ENCODE measurements around the gene DNAH11. TPM values are rescaled to one million over a fixed set of nuclear protein-coding genes. Genes with fewer than 3 reads are reported as not detected.
"Not testable (repeated sequence)": the region's sequence is repeated elsewhere in the genome, so short reads cannot be mapped to it uniquely, and the experiment has no call there.

DNAH11 gene
- total RNA-seq, 1 donor from 2014 or later, result 0.03 TPM

DNA sequence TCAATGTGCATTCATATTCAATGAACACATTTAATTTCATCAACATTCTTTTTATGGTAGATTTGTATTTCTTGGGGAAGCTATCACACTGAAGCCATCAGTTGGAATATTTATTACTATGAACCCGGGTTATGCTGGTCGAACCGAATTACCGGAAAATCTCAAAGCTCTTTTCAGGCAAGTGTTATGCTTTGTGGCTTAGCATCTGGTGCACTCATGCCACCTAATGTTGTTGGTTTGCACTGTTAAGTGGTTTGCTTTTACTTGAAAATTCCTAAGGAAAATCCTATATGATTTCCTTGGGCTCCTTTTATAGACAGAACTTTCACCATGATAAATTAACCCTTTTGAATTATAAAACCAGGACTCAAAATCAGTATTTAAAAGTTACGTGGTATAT lies 147.9 kb downstream of the DNAH11 start:
- ATAC-seq (ENCODE audit: poor library complexity), result no peak
- no peak for DNase-seq
- intact Hi-C loops (cut with DNase I), result no loop called here

DNA sequence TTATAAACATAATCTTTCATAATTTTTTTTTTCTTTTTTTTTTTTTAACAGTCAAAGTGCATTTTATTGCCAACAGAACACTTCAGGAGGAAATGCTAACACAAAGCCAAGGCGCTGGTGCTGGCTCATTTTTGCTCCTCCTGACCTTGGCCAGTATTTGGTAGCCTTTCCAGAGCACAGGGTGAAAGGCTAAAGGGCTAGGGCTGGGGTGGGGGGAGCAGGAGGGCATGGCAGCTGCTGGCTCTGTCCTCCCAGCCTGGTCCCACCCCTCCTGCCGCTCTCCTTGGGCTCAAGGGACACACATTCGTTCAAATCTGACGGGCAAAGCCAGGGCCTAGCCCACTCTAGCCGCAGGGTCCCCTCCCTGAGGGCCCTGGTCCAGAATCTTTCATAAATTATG lies 148.3 kb downstream of the DNAH11 start:
- DNase-seq; intact Hi-C loops (cut with DNase I); ATAC-seq (ENCODE audit: poor library complexity): not testable (repeated sequence)

DNA sequence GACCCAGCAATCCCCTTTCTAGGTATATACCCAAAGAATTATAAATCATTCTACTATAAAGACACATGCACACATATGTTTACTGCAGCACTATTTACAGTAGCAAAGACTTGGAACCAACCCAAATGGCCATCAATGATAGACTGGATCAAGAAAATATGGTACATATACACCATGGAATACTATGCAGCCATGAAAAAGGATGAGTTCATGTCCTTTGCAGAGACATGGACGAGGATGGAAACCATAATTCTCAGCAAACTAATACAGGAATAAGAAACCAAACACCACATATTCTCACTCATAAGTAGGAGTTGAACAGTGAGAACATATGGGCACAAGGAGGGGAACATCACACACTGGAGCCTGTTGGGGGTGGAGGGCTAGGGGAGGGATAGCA lies 157.7 kb downstream of the DNAH11 start:
- ATAC-seq (ENCODE audit: poor library complexity); DNase-seq; intact Hi-C loops (cut with DNase I): not testable (repeated sequence)

DNA sequence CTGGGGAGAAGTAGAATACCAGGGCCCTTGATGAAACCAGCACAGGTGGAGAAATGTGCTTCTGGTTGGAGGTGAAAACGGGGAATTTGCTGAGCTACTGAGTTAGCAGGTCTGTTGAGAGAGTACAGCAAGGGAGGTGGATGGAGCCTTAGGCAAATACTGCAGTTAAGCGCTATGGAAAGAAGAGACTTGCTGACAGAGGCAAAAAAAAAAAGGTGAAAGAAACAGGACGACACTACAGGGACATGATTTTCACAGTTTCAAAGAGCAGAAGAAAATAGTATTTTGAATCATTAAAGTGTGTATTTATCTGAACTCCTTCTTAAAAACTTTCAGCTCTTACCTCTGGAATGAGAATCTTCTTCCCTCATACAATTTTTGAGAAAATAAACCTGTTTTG lies 159.5 kb downstream of the DNAH11 start:
- DNase-seq (no peak), ATAC-seq (ENCODE audit: poor library complexity) (no peak)
- intact Hi-C loops (cut with DNase I), result no loop called here

DNA sequence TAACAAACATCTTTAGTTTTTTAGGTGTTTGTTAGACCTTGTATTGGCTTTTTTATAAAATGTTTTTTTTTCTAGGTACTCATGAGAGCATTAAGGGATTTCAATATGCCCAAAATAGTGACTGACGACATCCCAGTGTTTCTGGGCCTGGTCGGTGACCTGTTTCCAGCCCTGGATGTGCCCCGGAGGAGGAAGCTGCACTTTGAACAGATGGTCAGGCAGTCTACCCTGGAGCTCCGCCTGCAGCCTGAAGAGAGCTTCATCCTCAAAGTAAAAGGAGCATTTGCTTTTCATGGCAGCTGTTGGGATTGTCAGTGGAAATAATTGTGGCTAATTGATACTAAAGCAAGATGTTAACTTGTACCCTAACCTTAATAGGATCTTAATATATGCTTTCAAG lies 161.5 kb downstream of the DNAH11 start:
- ATAC-seq (ENCODE audit: poor library complexity), result no peak
- no peak for DNase-seq
- intact Hi-C loops (cut with DNase I), result no loop called here

DNA sequence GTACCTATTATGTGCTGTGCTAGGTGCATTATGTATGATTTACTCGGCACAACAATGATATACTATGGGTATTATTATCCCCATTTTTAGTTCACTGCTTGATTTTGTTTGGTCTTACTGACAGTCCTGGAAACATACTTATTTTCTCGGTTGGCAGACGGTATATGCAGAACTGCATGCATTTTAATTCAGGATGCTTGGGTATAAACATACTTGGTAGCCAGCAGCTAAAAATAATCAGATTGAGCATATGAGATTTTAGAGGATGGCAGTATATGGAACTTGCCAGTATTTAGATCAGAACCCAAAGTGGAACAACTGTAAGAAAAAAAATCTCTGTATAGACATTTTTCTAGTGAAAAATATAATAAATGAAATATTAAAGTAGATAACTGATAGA lies 163.3 kb downstream of the DNAH11 start:
- intact Hi-C loops (cut with DNase I), result no loop called here
- no peak for ATAC-seq (ENCODE audit: poor library complexity)
- DNase-seq, result no peak

DNA sequence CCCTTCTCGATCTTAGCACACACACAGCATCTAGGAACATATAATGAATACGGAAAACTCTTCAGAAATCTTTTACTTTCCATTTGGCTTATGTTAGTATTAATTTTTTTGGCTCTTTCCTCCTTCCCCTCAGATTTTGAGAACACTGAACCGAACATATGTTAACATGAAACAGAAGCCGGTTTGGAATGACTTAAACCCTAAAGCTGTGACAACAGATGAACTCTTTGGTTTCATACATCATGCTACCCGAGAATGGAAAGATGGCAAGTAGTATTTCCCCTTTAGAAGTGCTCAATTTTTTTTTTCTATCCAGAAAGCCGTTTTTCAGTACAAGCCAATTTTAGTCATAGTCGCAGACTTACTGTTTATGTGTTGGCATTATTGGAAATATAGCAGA lies 164.7 kb downstream of the DNAH11 start:
- ATAC-seq (ENCODE audit: poor library complexity) (no peak), DNase-seq (no peak)
- intact Hi-C loops (cut with DNase I), result no loop called here

DNA sequence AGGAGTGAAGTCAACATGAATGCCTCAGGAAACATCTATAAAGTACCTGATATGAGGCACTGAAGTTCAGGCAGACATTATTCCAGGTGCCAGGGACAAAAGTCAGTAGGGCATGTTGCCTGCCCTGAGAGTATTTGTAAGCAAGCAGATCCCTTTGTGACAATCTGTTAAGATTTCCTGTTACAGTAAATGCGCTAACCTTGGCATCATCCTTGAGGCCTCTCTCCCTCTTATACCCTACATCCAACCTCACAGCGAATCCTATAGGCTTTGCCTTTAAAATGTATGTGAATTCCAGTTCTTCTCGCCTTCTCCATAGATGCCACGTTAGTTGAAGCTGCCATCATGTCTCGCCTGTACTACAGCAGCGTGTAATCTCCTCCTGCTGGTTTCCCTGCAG lies 165.3 kb downstream of the DNAH11 start:
- ATAC-seq (ENCODE audit: poor library complexity) (no peak), DNase-seq (no peak)
- intact Hi-C loops (cut with DNase I), result no loop called here

DNA sequence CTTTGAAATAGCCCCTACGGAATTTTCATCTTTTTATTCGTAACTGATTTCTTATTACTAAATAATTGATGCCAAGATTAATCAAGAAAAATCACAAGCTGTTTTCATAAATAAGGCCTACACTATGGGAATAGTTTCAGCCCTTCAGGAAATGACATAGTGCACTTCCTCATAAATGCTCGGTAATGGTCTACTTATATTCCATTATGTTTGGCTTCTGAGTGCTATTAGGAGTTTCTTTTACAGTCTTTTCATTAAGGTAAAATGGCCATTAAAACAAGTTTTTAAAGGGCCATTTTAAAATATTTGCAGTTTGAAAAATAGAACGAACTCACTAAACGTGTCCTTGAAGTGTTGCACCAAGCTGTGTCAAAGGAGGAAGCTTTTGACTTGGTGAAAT lies 174.5 kb downstream of the DNAH11 start:
- ATAC-seq (ENCODE audit: poor library complexity) (no peak), DNase-seq (no peak)
- intact Hi-C loops (cut with DNase I), result no loop called here

DNA sequence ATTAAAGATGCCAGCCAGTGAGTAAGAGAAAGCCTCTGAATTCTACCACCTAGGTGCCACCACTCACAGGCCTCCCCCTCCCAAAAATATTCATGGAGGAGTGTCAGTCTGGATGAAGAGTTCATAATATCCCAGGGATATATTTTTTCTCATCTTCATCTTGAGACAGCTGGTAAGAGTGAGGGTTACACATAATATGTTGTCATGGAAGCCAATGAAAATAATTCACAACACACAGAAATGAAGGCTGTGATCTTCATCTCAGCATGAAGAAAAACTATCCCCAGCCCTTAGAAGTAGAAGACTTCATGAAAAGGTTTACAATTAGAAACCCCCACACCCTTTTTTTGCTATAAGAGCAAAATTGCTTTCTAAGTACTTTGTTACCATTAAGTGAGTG lies 175.6 kb downstream of the DNAH11 start:
- ATAC-seq (ENCODE audit: poor library complexity) (no peak), DNase-seq (no peak)
- intact Hi-C loops (cut with DNase I), result no loop called here

DNA sequence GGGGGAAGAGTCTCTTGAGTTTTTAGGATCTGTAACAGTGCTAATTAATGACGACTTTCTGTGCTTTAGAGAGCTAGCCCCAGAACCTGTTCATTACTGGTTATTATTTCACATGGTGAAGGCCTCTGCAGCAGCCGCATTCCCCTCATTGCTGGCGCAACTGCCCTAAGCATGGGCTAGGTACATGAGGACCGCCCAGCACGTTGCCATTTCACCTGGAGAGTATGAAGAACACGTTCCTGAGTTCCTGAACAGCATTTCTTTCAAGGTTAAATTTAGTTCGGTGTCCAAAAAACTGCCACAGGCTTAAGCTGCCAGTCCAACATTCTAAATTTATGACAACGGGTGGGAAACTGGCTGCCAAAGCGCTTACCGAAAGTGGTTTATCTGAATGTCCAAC lies 177.0 kb downstream of the DNAH11 start:
- DNase-seq (no peak), ATAC-seq (ENCODE audit: poor library complexity) (no peak)

DNA sequence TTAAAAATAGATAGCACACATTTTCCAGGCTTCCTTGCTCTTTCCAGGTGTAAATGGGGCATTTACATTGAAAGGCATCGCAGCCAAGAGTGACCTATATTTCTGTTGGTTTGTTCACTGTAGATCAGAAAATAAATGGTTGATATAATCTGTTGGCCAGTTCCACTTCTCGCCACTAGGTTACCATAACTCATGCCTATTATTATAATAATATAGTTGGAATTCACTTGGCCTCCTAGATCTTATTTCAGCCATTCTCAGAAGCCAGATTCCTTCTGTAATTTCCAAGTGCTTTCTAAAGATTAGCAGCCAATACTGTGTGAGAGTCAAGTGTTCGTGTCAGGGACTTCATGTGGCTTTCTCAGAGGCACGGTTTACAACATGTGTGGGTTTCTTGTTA lies 179.5 kb downstream of the DNAH11 start:
- intact Hi-C loops (cut with DNase I), result no loop called here
- no peak for DNase-seq
- no peak for ATAC-seq (ENCODE audit: poor library complexity)

More for the DNA sequence above, 177.0 kb downstream of the DNAH11 start:
- intact Hi-C loops (cut with DNase I), result no loop called here

DNA sequence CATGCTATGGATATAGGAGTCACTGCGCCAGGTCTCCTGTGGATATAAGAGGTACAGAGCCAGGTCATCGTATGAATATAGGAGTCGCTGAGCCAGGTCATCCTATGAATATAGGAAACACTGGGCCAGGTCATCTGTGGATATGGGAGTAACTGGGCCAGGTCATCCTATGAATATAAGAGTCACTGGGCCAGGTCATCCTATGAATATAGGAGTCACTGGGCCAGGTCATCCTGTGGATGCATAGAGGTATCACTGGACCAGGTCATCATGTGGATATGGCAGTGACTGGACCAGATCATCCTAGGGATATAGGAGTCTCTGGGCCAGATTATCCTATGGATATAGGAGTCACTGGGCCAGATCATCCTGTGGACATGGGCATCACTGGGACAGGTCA lies 181.7 kb downstream of the DNAH11 start:
- no peak for ATAC-seq (ENCODE audit: poor library complexity)

DNA sequence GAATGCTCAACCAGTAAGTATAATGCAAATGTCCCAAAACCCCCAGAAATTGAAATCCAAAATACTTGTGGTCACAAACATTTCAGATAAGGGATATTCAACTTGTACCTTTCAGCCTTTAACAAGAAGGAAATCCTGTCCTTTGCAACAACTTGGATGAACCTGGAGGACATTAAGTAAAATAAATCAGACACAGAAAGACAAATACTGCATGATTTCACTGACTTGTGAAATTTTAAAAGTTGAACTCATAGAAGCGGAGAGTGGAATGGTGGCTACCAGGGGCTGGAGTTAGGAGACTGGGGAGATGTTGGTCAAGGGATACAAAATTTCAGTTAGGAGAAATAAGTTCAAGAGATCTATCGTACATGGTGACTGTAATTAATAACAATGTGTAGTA lies 187.6 kb downstream of the DNAH11 start:
- intact Hi-C loops (cut with DNase I), result no loop called here
- no peak for DNase-seq
- ATAC-seq (ENCODE audit: poor library complexity), result no peak

More for the DNA sequence above, 181.7 kb downstream of the DNAH11 start:
- intact Hi-C loops (cut with DNase I), result no loop called here
- no peak for DNase-seq

DNA sequence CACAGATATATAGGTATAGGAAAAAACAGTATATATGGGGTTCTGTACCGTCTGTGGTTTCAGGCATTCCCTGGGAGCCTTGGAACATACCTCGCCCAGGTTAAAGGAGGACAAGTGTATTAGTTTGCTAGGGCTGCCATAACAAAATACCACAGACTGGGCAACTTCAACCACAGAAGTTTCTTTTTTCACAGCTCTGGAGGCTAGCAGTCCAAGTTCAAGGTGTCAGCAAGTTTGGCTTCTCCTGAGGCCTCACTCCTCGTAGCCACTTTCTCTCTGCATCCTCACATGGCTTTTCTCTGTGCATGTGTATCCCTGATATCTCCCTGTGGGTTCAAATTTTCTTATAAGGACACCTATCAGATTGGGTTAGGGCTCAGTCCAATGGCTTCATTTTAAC lies 189.1 kb downstream of the DNAH11 start:
- intact Hi-C loops (cut with DNase I), result no loop called here
- no peak for DNase-seq

DNA sequence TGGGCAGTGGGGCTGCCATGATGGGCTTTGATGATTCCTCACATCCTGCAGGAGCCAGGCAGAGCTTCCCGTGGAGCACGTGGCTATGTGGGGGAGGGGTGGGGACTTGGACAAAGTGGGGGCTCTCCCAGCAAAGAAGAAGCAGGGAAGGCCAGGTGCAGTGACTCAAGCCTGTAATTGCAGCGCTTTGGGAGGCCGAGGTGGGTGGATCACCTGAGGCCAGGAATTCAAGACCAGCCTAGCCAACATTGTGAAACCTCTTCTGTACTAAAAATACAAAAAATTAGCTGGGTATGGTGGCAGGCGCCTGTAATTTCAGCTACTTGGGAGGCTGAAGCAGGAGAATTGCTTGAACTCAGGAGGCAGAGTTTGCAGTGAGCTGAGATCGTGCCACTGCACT lies 190.1 kb downstream of the DNAH11 start:
- ATAC-seq (ENCODE audit: poor library complexity); DNase-seq; intact Hi-C loops (cut with DNase I): not testable (repeated sequence)

More for the DNA sequence above, 189.1 kb downstream of the DNAH11 start:
- ATAC-seq (ENCODE audit: poor library complexity), result no peak

DNA sequence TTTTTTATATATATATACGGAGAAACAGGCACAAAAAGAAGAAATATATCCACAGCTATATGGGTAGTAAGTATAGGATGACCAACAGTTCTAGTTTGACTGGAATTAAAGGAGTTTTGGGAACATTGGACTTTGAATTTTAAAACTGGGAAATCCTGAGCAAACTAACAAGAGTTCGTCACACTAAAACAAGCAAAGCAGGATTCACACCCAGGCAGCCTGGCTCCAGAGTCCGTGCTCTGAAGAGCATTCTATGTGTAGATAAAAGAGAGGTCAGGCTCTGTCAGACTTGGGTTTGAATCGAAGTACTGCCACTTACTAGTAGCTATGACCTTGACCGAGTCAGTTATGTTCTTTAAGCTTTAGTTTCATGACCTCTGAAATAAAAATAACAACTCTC lies 191.0 kb downstream of the DNAH11 start:
- intact Hi-C loops (cut with DNase I), result no loop called here
- no peak for ATAC-seq (ENCODE audit: poor library complexity)
- DNase-seq, result no peak

DNA sequence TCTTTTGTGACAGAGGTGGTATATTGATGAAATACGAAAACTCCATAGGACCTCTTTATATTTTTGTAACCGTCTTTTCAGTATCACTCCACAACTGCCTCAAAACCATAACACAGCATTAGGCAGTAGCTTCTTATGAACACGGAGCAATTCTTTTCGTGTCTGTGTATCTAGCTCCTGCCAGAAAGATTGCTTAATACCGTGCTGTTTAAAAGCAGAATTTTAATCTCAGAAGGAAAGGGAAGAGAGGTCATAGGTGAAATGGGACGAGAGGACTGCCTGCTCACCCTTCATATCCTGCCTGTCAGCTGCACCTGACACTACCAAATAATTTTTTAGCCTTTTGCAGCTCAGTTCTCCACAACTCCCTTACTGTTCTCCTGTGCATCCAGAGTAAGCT lies 200.7 kb downstream of the DNAH11 start:
- ATAC-seq (ENCODE audit: poor library complexity), result no peak
- no peak for DNase-seq
- intact Hi-C loops (cut with DNase I), result no loop called here

DNA sequence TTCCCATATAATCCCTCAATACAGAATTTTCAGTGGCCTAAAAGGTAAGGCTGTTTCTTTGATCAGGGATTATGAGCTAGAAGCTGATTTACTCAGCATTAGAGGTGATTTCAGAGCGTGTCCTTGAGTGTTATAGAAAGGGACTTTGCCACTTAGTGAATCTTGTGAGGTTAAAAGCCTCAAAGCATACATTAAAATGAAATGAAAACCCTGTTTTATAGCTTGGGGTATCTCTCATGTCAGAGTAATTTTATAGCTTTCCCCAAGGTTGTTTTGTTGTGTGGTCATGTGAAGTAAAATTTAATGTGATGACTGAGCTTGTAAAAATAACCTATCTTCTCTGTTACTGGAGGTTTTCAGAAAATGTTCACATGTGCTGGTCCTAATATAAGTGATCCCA lies 204.1 kb downstream of the DNAH11 start:
- intact Hi-C loops (cut with DNase I), result no loop called here
- no peak for DNase-seq
- ATAC-seq (ENCODE audit: poor library complexity), result no peak

DNA sequence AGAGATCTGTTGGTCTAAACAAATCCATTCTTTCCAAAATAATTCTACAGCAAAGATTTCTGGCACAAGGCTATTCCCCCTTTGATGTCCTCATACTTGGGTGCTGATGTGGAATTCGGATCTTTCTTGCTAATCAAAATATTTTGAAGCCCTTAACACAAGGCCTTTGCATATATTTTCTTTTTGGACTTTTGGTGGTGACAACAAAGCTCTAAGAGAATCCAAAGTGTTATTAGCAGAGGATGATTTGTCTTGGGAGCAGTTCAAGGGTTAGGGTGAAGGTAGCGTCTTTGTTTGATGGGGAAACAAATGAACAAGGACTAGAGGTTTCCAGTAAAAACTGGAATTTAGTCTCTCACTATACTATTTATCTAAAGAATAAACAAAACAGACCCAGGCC lies 205.0 kb downstream of the DNAH11 start:
- DNase-seq (no peak), ATAC-seq (ENCODE audit: poor library complexity) (no peak)
- intact Hi-C loops (cut with DNase I), result no loop called here

DNA sequence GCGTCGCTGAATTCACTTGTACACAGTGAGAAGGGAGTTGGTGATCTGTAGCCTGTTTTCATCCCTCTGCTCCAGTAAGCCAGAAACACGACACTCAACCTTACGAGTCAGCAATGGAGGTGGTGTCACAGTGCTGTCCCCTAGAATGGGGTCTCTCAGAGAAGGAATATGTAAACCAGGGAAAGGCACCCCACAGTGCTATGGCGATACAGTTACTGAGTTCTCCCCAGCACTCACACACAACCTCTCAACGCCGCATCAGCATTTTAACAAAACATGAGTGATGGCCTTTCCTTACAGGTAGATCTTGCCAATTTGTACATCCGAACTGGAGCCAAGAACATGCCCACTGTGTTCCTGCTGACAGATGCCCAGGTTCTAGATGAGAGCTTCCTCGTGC lies 206.5 kb downstream of the DNAH11 start:
- ATAC-seq (ENCODE audit: poor library complexity), result no peak
- DNase-seq, result no peak
- intact Hi-C loops (cut with DNase I), result no loop called here

DNA sequence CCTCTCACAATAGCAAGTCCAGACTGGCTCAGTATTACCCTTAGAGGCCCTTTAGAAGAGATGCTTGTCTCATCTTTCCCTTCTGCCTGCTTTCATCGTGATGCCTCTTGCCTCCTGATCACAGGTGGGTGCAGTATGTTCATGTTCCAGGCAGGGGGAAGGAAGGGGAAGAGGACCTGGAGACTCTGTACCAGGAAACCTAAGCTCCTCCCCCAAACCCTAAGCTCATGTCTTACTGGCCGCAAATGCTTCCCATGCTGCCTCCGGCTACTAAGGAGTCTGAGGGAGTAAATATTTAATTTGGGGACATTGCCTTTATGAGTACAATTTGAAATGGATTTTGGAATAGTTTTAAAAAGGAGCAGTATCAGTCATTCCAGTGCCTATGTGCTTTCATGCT lies 210.2 kb downstream of the DNAH11 start:
- intact Hi-C loops (cut with DNase I), result no loop called here
- DNase-seq (no peak), ATAC-seq (ENCODE audit: poor library complexity) (no peak)

All from Right ventricle myocardium superior (tissue), 1 donor.